Hematopoietic multipotent progenitor cell treated with erythropoietin and hydrocortisone succinate and interleukin-3 and kit ligand, for 6 days (in vitro differentiated cells): ENCODE measurements around the gene MYO5B.
"Not testable (repeated sequence)": the region's sequence is repeated elsewhere in the genome, so short reads cannot be mapped to it uniquely, and the experiment has no call there.

Source experiments
- DNase-seq: peaks from one replicate; pipeline ENCODE4 v3.0.0-alpha.2; 2015

Gene MYO5B

DNA sequence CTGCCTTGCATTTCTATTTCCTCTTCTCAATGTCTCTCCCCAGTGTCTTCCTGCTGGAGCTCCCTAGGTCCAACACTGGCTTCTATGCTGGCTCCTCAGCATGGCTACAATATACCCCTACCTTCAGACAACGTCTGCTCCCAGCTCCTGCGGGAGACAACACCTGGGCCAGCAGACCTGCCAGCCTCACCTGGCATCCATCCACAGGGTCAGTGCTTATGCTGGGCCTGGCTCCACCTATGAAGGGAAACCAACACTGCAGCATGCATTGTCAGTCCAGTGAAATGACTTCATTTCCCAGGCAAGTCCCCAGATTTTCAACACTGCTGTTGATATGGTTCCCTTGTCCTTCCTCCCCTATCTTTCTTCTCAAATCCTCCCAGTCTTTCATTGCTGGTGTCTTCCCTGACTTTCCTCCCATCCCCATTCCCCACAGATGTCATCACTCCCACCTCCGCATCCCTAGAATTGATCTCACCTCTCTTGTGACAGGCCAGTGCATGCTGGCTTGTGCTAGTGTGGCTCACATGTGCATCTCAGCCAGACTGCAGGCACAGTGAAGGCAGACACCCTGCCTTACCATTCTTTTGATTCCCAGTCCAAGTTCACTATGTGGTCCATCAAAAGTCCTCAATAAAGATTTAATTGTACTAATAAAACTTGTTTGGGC, 98.0 kb downstream of the MYO5B start:
- no peak for DNase-seq

DNA sequence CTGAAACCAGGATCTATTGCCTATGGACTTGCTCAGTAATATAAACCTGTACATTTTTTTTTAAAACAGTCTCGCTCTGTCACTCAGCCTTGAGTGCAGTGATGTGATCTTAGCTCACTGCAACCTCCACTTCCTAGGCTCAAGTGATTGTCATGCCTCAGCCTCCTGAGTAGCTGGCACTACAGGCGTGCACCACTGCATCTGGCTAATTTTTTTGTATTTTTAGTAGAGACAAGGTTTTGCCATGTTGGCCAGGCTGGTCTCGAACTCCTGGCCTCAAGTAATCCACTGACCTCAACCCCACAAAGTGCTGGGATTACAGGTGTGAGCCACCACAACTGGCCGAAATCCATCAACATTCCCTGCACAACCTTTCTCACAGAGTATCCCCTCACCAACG, 100.2 kb downstream of the MYO5B start:
- DNase-seq: not testable (repeated sequence)

- DNase-seq: no peak
Observed at GRCh38 chr18:50094221-50094773, 100.7 kb downstream of the MYO5B start.

DNA sequence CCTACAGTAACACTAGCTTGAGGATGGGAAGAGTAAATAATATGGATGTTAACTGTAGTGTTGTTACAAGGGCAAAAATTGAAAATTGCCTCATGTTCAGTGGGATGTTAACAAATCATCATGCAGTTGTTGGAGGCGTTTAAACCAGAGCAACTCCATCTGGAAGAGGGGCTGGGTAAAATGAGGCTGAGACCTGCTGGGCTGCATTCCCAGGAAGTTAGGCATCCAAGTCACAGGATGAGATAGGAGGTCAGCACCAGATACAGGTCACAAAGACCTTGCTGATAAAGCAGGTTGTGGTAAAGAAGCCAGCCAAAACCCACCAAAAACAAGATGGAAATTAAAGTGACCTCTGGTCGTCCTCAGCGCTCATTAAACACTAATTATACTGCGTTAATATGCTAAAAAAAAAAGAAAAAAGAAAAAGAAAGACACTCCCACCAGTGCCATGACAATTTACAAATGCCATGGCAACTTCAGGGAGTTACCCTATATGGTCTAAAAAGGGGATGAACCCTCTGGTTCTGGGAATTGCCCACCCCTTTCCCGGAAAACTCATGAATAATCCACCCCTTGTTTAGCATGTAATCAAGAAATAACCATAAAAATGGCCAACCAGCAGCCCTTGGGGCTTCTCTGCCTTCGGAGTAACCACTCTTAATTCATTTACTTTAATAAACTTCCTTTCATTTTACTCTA, 101.4 kb downstream of the MYO5B start:
- no peak for DNase-seq

DNA sequence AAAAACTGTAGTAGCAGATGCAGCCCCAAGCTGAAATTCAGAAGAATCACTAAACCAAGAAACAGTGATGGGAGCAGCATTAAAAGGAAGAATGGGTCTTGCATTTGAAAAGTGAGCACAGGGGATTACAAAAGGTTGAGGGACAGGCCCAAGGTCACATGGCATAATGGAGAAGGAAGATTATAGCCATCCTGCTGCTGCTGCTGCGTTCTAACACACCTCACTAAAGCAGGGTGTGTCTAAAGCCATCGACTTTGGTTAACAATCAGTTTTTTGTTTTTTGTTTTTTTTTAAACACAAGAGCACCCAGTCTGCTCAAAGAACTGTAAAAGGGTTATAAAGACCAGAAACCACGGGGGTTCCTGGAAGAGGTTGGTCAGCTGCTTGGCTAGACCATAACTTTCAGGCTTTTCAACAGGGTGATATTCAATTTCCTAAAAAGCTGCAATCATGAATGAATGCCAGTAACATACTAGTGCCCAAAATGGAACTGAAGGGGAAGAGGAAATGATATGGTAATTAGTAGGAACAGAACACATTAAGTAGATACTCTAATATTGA, 102.6 kb downstream of the MYO5B start:
- DNase-seq: no peak

DNA sequence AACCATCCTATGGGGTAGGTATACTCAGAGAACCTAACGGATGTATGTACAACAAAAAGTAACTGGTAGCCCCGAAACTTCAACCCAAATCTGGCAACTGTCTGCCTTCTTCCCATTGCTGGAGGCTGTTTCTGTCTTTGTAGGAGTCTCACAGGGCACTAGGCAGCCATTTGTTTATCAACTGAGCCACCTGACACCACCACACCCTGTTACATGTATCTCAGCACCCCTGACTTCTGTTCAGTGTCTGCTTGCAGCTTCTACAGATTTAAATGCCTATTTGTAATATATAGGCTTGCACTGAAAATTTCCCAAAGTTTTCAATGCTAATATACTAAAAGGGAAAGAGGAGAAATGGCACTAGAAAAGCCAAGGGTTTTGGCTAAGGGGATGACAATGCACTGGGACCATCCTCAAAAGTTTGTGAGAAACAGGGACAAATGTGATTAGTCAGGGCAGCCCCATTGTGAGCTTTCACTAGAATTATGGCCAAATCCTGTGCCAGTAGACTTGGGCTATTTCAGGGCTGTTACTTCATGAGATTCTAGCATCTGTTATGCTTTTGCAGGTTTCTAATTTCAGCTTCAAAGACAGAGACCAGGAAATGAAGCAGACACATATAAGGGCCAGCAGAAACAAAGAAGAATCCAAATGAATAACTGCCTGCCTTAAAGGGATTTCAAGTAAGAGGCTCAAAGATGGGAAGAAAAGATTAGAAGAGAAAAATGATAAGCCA, 103.3 kb downstream of the MYO5B start:
- DNase-seq: no peak

GRCh38 chr18:50090370-50091312, 104.3 kb downstream of the MYO5B start:
- DNase-seq: no peak

DNA sequence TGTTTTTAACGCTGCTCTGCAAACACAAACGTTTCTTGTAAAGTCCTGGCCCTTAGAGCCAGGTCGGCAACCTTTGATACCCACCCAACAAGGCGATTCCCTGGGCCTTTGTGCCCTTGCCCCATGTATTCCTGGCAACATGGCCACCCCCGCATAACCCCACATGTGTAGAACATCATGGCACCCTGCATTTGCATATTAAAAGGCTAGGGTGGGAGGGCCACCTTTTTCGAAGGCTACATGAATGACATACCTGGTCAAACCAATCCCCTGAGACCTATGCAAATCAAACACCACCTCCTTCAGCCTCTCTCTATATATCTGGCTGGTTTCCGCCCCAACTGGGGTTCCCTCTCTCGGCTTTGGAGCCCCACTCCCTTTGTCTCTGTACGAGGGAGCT, 105.2 kb downstream of the MYO5B start:
- no peak for DNase-seq

GRCh38 chr18:50083708-50084107, 111.2 kb downstream of the MYO5B start:
- no peak for DNase-seq

- DNase-seq: no peak
Observed at GRCh38 chr18:50080932-50081560, 113.9 kb downstream of the MYO5B start.

DNA sequence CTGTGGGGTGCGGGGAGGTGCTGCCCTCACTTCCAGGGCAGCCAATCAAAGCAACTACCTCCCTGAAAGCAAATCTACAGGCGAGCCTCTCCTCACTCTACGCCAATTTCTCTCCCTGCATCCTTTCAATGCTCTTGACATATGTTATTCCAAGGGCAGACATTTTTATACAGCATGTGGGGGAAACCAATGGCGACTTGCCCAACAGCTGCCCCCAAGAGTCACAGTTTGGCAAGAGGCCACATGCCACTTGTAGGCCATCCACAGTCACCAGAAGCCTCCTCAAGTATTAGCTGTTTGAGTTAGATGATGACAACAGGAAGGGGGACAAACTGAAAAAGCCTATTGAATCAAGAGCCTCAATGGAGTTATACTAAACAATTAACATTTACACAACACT, 114.6 kb downstream of the MYO5B start:
- no peak for DNase-seq

DNA sequence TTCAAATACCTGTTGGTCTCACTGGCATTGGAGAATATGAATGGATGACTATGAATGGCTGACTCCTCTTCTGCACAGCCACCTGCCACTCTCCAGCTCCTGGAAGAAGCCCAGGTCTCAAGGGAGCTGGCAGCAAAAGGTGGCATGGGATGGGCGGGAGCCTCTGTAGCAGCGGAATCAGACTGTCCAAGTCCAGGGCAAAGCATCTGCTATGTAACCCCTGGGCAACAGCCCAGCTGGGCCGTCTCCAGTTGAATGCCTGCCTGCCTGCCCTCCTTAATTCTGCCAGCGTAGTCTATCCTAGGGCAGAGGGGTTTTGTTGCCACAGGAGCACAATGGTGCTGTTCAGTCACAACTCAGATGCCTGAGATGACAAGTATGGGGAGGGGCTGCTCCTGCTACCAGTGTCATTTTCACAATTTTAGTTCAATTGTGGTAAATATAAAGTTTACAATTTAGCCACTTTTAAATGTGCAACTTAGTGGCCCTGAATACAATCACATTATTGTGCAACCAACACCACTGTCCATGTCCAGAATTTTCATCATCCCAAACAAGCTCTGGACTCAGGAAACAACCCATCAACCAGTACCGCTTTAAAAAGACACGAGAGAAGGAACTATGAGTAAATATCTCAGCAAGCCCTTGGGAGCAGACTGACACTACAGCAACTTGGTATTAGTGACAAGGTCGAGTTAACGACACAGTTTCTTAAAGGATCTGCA, 115.2 kb downstream of the MYO5B start:
- DNase-seq: no peak

- no peak for DNase-seq
Observed at GRCh38 chr18:50076277-50076676, 118.7 kb downstream of the MYO5B start.

- DNase-seq: no peak
Observed at GRCh38 chr18:50075772-50076171, 119.2 kb downstream of the MYO5B start.

- DNase-seq: no peak
Observed at GRCh38 chr18:50074404-50074803, 120.5 kb downstream of the MYO5B start.

- no peak for DNase-seq
Observed at GRCh38 chr18:50073319-50073718, 121.6 kb downstream of the MYO5B start.

DNA sequence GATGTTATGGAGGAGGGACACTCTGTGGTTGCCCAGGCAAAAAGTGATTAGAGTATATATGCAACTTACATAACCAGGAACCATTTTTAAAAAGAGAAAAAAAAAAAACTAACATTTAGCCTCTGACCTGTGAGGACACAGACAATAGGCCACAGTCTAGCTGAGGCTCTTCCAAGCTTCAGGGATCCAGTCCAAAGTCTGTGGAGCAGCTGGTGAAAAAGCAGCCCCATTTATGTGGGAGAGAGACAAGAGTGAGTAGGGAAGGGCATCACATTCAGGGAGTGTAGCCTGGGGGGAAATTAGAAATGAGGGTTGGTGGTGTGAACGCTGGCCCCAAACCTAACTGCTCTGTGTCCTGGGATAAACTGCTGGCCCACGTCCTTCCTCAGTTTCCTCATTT, 122.8 kb downstream of the MYO5B start:
- DNase-seq: no peak

DNA sequence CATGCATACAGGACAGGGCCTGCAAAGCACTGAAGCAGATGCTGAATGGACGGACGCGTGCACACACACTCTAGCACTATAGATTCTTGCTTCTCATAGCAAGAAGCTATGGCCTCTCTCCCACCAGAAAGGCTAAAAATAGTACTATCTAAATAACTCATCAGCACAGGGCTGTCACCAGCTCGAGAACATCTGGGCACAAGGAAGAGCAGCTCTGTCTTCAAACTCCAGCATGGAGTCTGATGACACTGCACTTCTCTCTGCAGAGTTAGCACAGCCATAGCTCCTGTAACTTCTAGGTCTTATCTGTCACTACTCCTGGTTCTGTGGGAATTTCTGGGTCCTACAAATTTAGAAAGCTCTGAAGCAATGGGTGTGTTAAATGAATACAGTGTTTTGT, 123.5 kb downstream of the MYO5B start:
- no peak for DNase-seq

GRCh38 chr18:50069422-50069821, 125.5 kb downstream of the MYO5B start:
- no peak for DNase-seq

DNA sequence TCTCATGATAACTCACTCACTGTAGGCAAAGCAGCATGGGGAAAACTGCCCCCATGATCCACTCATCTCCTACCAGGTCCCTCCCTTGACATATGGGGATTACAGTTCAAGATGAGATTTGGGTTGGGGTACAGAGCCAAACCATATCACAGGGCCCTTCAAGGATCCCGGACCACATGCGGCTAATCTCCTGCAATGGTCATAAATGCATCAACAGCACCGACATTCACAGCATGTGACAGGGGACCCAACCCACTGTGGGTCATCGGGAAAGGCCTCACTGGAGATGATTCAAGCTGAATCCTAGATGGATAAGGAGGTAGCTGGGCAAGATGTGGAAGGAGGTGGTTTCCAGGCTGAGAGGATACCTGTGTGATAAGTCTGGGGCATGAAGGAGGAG, 129.4 kb downstream of the MYO5B start:
- no peak for DNase-seq

DNA sequence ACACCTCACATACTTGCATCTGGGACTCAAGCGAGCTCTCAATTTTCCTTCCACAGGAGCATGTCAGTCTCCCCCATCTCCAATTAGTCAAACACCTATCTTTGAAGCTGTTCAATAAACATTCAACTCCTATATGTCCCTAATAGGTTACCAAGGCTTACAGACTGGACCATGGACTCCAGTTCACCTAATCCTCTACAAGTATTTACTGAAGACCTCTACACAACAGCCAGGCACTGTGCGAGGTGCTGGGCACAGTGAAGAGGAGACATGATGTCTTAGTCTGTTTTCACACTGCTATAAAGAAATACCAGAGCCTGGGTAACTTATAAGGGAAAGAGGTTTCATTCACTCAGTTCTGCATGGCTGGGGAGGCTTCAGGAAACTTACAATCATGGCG, 129.9 kb downstream of the MYO5B start:
- no peak for DNase-seq
